GM23248 (cell line): ENCODE data around the gene CFAP92.

Source experiments
- EZH2 ChIP-seq: fragments of 200-600 bp; sonication (generic); IDR thresholded peaks from 2 replicates; pipeline ENCODE4 v1.6.1; 2018; ENCODE audit warnings: antibody characterized with exemption, mild to moderate bottlenecking; ENCODE audit not compliant: insufficient read depth, poor library complexity, severe bottlenecking
- EZH2phosphoT487 ChIP-seq: fragments of 200-600 bp; sonication (generic); IDR thresholded peaks from 2 replicates; pipeline ENCODE4 v1.6.1; 2018; ENCODE audit warnings: antibody characterized with exemption, moderate library complexity, mild to moderate bottlenecking, low read depth; ENCODE audit not compliant: insufficient read depth

GRCh38 chr3:128950223-128950938 lies 43.5 kb downstream of the CFAP92 start:
- TF ChIP-seq EZH2: no peak
- no peak for TF ChIP-seq EZH2phosphoT487
